Gastrocnemius medialis (tissue), 4 donors: ENCODE results near the gene B3GNT4.

Experiments used
- CTCF ChIP-seq, 5 experiments: fragments of 450-650 bp in 3 of 5; fragments of 200-600 bp in 2 of 5; sonication (generic) in 2 of 5; IDR thresholded peaks in 4 of 5; conservative IDR thresholded peaks in 1 of 5; 1 replicate in 4 of 5; 2 replicates in 1 of 5; pipeline ENCODE4 v1.5.1; 2016 to 2019; ENCODE audit warnings: antibody characterized with exemption in 5 of 5, mild to moderate bottlenecking in 3 of 5, moderate library complexity in 3 of 5
- POLR2A ChIP-seq, 2 donors: fragments of 450-650 bp; IDR thresholded peaks; one replicate each; pipeline ENCODE4 v1.6.1; 2017; ENCODE audit warnings: antibody characterized with exemption in 2 of 2, mild to moderate bottlenecking in 2 of 2, moderate library complexity in 2 of 2

- TF ChIP-seq CTCF (IDR thresholded peaks at IDR 0.05 in 4 of 5, conservative IDR thresholded peaks at IDR 0.05 in 1 of 5) (peak; percentile 55 to 82 (median 77)), POLR2A (IDR thresholded peaks at IDR 0.05) (no peak)
Measured at GRCh38 chr12:122190842-122191668, 12.5 kb upstream of the B3GNT4 start.
